Measurements from ENCODE around the gene PTPRT. TPM values are rescaled to one million over a fixed set of nuclear protein-coding genes. Genes with fewer than 3 reads are reported as not detected.

Gene PTPRT
- total RNA-seq, 1 experiment from 2014 or later: 0.13 TPM

DNA sequence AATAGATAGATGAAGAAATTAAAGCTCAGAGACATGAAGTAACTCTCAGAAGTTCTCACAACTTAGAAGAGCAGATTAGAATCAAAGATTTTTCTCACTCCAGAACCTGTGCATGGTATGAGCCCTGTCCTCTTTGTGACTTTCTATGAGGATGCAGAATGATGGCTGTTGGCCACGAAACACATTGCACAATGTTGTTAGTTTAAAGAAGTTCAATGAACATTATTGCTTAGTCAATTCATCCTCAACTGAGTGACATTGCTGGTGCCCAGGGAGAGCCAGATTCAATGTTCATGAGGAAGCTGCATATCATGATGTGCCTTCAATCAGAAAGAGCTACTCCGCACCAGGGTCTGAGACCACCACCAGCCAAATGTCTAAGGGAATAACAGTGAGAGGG lies 633.1 kb downstream of the PTPRT start:
- H3K79me1 ChIP-seq (ENCODE audit: insufficient read depth, low read depth, low read length, poor library complexity, severe bottlenecking): no peaks in the 10 kb centered on the region
- H3K27ac ChIP-seq (ENCODE audit: insufficient read length, low read depth, low read length): no peak overlapping the region
- H3K14ac ChIP-seq (ENCODE audit: insufficient read depth, low read length): no peak overlapping the region
- H3K27ac Mint-ChIP-seq: no peak overlapping the region
- H3K36me3 Mint-ChIP-seq (ENCODE audit: insufficient read depth in 1 of 3, low read depth in 3 of 3): no peaks in the 10 kb centered on the region
- H4K5ac ChIP-seq (ENCODE audit: insufficient read length, low read depth, low read length): no peak overlapping the region
- no peak overlapping the region for H2BK15ac ChIP-seq (ENCODE audit: low read depth, low read length)
- H2BK5ac ChIP-seq (ENCODE audit: insufficient read length, low read length): no peak overlapping the region
- H3K23ac ChIP-seq (ENCODE audit: insufficient read length, low read depth, low read length): no peak overlapping the region
- TF ChIP-seq, protein P1, sequence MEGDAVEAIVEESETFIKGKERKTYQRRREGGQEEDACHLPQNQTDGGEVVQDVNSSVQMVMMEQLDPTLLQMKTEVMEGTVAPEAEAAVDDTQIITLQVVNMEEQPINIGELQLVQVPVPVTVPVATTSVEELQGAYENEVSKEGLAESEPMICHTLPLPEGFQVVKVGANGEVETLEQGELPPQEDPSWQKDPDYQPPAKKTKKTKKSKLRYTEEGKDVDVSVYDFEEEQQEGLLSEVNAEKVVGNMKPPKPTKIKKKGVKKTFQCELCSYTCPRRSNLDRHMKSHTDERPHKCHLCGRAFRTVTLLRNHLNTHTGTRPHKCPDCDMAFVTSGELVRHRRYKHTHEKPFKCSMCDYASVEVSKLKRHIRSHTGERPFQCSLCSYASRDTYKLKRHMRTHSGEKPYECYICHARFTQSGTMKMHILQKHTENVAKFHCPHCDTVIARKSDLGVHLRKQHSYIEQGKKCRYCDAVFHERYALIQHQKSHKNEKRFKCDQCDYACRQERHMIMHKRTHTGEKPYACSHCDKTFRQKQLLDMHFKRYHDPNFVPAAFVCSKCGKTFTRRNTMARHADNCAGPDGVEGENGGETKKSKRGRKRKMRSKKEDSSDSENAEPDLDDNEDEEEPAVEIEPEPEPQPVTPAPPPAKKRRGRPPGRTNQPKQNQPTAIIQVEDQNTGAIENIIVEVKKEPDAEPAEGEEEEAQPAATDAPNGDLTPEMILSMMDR (conservative IDR thresholded peaks at IDR 0.05): no peak
- H4K8ac ChIP-seq (replicated peaks; ENCODE audit: insufficient read length, low read depth, low read length): no peak overlapping the region
- H3K27me3 ChIP-seq (ENCODE audit: insufficient read depth, low read length): no peaks in the 10 kb centered on the region
- H3K4me2 ChIP-seq (ENCODE audit: insufficient read depth, insufficient read length, low read length): no peak overlapping the region
- H2BK20ac ChIP-seq (ENCODE audit: low read depth, low read length, poor library complexity, severe bottlenecking): no peak overlapping the region
- H3K79me2 ChIP-seq (ENCODE audit: insufficient read depth, low read length): no peaks in the 10 kb centered on the region
- H4K20me1 ChIP-seq (ENCODE audit: control insufficient read depth, insufficient read depth, insufficient read length): no peaks in the 10 kb centered on the region
- no peaks in the 10 kb centered on the region for H3K9me3 ChIP-seq (ENCODE audit: control insufficient read depth, low read depth, low read length)
- H3K9me3 Mint-ChIP-seq: no peaks in the 10 kb centered on the region
- no peak overlapping the region for H2BK12ac ChIP-seq (ENCODE audit: insufficient read length, low read depth, low read length)
- H3K56ac ChIP-seq (ENCODE audit: insufficient read length, low read depth, low read length): no peak overlapping the region
- no peak overlapping the region for H3K18ac ChIP-seq (ENCODE audit: insufficient read length, low read depth, low read length)
- H3K4me1 ChIP-seq (ENCODE audit: insufficient read depth, low read length): no peaks in the 10 kb centered on the region
- H2AK5ac ChIP-seq (ENCODE audit: insufficient read length, low read length): no peak overlapping the region
- H3K4me3 Mint-ChIP-seq: no peak overlapping the region
- no peaks in the 10 kb centered on the region for H3K23me2 ChIP-seq (ENCODE audit: insufficient read length, low read depth, low read length, poor library complexity, severe bottlenecking)
- H3K4me1 Mint-ChIP-seq: no peaks in the 10 kb centered on the region
- WGBS (ENCODE audit: extremely low coverage, insufficient read length, low lambda C conversion rate): no CpG with 5 or more reads among the region's 2 CpGs
- no peak overlapping the region for H4K91ac ChIP-seq (ENCODE audit: insufficient read length, low read depth, low read length)
- H3K27me3 Mint-ChIP-seq (ENCODE audit: low read depth): peaks cover 32% of the 10 kb centered on the region
- H3K9ac ChIP-seq (ENCODE audit: extremely low read depth, insufficient read length, low read length): no peak overlapping the region
- no peak for DNase-seq
- no peak overlapping the region for H3K4ac ChIP-seq (ENCODE audit: low read depth, low read length)
- no peak overlapping the region for H3T11ph ChIP-seq (ENCODE audit: low read length)
- H2AFZ ChIP-seq (ENCODE audit: low read length): no peak overlapping the region
- no peak overlapping the region for H2BK120ac ChIP-seq (ENCODE audit: low read depth, low read length, poor library complexity, severe bottlenecking)
